GM12872 (cell line): Measurements from ENCODE around the gene NEU1.

Source experiments
- CTCF ChIP-seq: IDR thresholded peaks from 3 replicates; pipeline ENCODE4 v1.5.1; 2011; ENCODE audit warnings: low read depth, mild to moderate bottlenecking, low read length, moderate library complexity; ENCODE audit not compliant: insufficient read depth

The NEU1 gene

GRCh38 chr6:31879901-31880300 lies 17.3 kb upstream of the NEU1 start:
- TF ChIP-seq CTCF: no peak

- TF ChIP-seq CTCF: no peak
Measured at GRCh38 chr6:31879143-31879542, 16.5 kb upstream of the NEU1 start.

- TF ChIP-seq CTCF: no peak
Measured at GRCh38 chr6:31878726-31879125, 16.1 kb upstream of the NEU1 start, which contains the start of gene SLC44A4. Gene SLC44A4 (minus strand): TSS chr6:31878997. CDS start chr6:31878980, 17 bp downstream.

- no peak for TF ChIP-seq CTCF
Measured at GRCh38 chr6:31878222-31878621, 15.6 kb upstream of the NEU1 start.

- no peak for TF ChIP-seq CTCF
Measured at GRCh38 chr6:31877651-31878161, 15.1 kb upstream of the NEU1 start.

GRCh38 chr6:31877125-31877650 lies 14.6 kb upstream of the NEU1 start:
- TF ChIP-seq CTCF: no peak

- no peak for TF ChIP-seq CTCF
Measured at GRCh38 chr6:31876357-31876756, 13.7 kb upstream of the NEU1 start.
